ENCODE measurements around the gene ABCC10. TPM values are rescaled to one million over a fixed set of nuclear protein-coding genes. Genes with fewer than 3 reads are reported as not detected.
"Not testable (repeated sequence)": the region's sequence is repeated elsewhere in the genome, so short reads cannot be mapped to it uniquely, and the experiment has no call there.

The ABCC10 gene
- total RNA-seq, 1 experiment from 2014 or later = 25.9 TPM

DNA sequence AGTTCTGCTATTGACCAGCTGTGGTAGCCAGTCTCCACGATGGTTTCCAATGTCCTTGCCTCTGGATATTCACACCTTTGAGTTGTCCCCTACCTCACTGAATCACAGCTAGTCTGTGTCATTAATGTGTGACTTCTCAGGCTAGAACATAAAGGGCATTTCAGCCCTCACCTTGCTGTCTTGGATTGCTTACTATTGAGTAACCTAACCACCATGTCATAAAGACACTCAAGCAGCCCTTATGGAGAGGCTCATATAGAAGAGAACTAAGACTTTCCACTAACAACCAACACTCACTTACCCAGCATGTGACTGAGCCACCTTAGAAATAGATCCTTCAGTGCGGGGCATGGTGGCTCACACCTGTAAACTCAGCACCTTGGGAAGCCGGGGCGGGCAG is 19.1 kb upstream of the ABCC10 start:
- POLR2A ChIA-PET = no interaction called here
- Mint-ChIP-seq H3K4me3 (ENCODE audit: unreplicated experiment) (no peak overlapping the region), H3K9me3 (ENCODE audit: unreplicated experiment) (no peaks in the 10 kb centered on the region)

GRCh38 chr6:43410776-43411175 is 16.6 kb upstream of the ABCC10 start:
- H3K4me3 Mint-ChIP-seq (ENCODE audit: unreplicated experiment); H3K27ac Mint-ChIP-seq (ENCODE audit: low read depth, unreplicated experiment); BruUV-seq (replicated peaks); intact Hi-C loops (cut with micrococcal nuclease); H3K36me3 Mint-ChIP-seq (ENCODE audit: insufficient read depth, unreplicated experiment); POLR2A ChIA-PET; H3K4me1 Mint-ChIP-seq (ENCODE audit: insufficient read depth, unreplicated experiment); DNase-seq (ENCODE audit: unreplicated experiment); H3K9me3 Mint-ChIP-seq (ENCODE audit: unreplicated experiment); H3K27me3 Mint-ChIP-seq (ENCODE audit: insufficient read depth, unreplicated experiment): not testable (repeated sequence)
- CTCF ChIA-PET = interaction anchor here (1.2 kb wide), 1 partner anchor 13 kb away, joined by 3 read pairs; no protein-coding TSS in a partner anchor

More for the DNA sequence above, 19.1 kb upstream of the ABCC10 start:
- TF ChIP-seq CTCF (IDR thresholded peaks at IDR 0.05; ENCODE audit: unreplicated experiment) = no peak
- no peak for DNase-seq (ENCODE audit: unreplicated experiment)
- H3K27ac Mint-ChIP-seq (ENCODE audit: low read depth, unreplicated experiment) = no peak overlapping the region
- H3K36me3 Mint-ChIP-seq (ENCODE audit: insufficient read depth, unreplicated experiment) = no peaks in the 10 kb centered on the region
- H3K4me1 Mint-ChIP-seq (ENCODE audit: insufficient read depth, unreplicated experiment) = peaks cover 7% of the 10 kb centered on the region
- no TSS peak for BruUV-seq (replicated peaks)
- CTCF ChIA-PET = interaction anchor here (0.7 kb wide), 1 partner anchor 1117 kb away, joined by 3 read pairs; no protein-coding TSS in a partner anchor
- intact Hi-C loops (cut with micrococcal nuclease) = no loop called here
- H3K27me3 Mint-ChIP-seq (ENCODE audit: insufficient read depth, unreplicated experiment) = no peaks in the 10 kb centered on the region

DNA sequence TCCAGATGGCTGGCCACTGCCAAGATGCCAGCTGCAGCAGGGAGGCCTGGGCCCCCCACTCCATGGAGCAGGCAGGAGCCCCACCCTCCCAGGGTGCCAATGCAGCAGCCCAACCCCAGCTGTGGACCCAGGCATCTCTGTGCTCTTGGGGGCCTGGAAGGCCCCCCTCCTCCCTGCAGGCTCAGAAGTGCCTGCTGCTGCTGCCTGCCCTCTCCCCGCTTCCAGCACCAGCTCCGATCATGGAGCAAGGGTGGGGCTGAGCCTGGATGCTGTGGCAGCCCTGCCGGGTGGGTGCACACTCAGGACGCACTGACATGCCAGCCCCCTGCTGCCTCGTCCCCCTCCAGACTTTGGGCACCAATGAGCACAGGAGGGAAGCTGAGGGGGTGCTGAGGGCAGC is 14.8 kb upstream of the ABCC10 start:
- Mint-ChIP-seq H3K4me1 (ENCODE audit: insufficient read depth, unreplicated experiment) (no peaks in the 10 kb centered on the region), H3K4me3 (ENCODE audit: unreplicated experiment) (no peak overlapping the region), H3K9me3 (ENCODE audit: unreplicated experiment) (no peaks in the 10 kb centered on the region), H3K27ac (ENCODE audit: low read depth, unreplicated experiment) (no peak overlapping the region), H3K36me3 (ENCODE audit: insufficient read depth, unreplicated experiment) (no peaks in the 10 kb centered on the region), H3K27me3 (ENCODE audit: insufficient read depth, unreplicated experiment) (no peaks in the 10 kb centered on the region)
- ChIA-PET POLR2A (no interaction called here), CTCF (no interaction called here)
- TF ChIP-seq CTCF (IDR thresholded peaks at IDR 0.05; ENCODE audit: unreplicated experiment) = no peak
- no TSS peak for BruUV-seq (replicated peaks)
- no peak for DNase-seq (ENCODE audit: unreplicated experiment)
- intact Hi-C loops (cut with micrococcal nuclease) = no loop called here

DNA sequence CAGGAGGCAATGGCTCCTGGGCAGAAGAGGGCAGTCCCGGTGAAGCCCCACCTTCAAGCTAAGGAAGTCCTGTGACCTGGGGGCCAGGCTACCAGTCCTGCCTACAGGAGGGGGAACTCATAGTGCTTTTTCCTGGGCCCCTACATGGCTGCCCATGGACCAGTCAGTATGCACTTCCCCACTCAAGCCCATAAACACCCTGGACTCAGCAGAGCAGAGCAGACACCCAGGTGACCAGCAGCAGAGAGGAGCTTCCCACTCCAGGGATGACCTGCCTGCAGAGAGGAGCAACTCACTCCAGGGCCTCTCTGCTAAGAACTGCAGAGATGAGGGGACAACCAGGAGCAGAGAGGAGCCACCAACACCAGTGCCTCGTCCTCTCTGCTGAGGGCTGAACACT is 14.3 kb upstream of the ABCC10 start:
- intact Hi-C loops (cut with micrococcal nuclease) = no loop called here
- no TSS peak for BruUV-seq (replicated peaks)
- Mint-ChIP-seq H3K4me1 (ENCODE audit: insufficient read depth, unreplicated experiment) (no peaks in the 10 kb centered on the region), H3K27ac (ENCODE audit: low read depth, unreplicated experiment) (no peak overlapping the region), H3K4me3 (ENCODE audit: unreplicated experiment) (no peak overlapping the region), H3K9me3 (ENCODE audit: unreplicated experiment) (no peaks in the 10 kb centered on the region), H3K36me3 (ENCODE audit: insufficient read depth, unreplicated experiment) (no peaks in the 10 kb centered on the region), H3K27me3 (ENCODE audit: insufficient read depth, unreplicated experiment) (no peaks in the 10 kb centered on the region)
- ChIA-PET CTCF (no interaction called here), POLR2A (no interaction called here)
- TF ChIP-seq CTCF (IDR thresholded peaks at IDR 0.05; ENCODE audit: unreplicated experiment) = no peak
- DNase-seq (ENCODE audit: unreplicated experiment) = no peak

DNA sequence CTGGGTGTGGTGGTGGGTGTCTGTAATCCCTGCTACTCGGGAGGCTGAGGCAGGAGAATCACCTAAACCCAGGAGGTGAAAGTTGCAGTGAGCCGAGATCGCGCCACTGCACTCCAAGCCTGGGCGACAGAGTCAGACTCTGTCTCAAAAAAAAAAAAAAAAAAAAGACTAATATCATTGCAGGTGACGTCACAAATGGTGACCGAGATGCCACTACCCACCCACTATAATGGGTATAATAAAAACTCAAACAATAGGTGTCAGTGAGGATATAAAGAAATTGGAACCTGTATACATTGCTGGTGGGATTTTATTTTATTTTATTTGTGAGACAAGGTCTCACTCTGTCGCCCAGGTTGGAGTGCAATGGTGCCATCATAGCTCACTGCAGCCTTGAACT is 12.1 kb upstream of the ABCC10 start:
- H3K9me3 Mint-ChIP-seq (ENCODE audit: unreplicated experiment); H3K4me1 Mint-ChIP-seq (ENCODE audit: insufficient read depth, unreplicated experiment); intact Hi-C loops (cut with micrococcal nuclease); DNase-seq (ENCODE audit: unreplicated experiment); H3K27me3 Mint-ChIP-seq (ENCODE audit: insufficient read depth, unreplicated experiment); H3K36me3 Mint-ChIP-seq (ENCODE audit: insufficient read depth, unreplicated experiment); BruUV-seq (replicated peaks); H3K27ac Mint-ChIP-seq (ENCODE audit: low read depth, unreplicated experiment); H3K4me3 Mint-ChIP-seq (ENCODE audit: unreplicated experiment): not testable (repeated sequence)
- ChIA-PET CTCF (interaction anchor here (0.6 to 1.2 kb wide), 3 partner anchors 21 to 930 kb away, joined by 3 read pairs; partner anchors contain the start of gene DNPH1), POLR2A (interaction anchor here (0.6 kb wide), 1 partner anchor 8 kb away, joined by 3 read pairs; no protein-coding TSS in a partner anchor)

All from MCF 10A (cell line).